Aorta (tissue), 5 donors: ENCODE results near the gene NUB1. TPM values are rescaled to one million over a fixed set of nuclear protein-coding genes. Genes with fewer than 3 reads are reported as not detected.
A peak's percentile ranks its signal among the peaks of the same experiment; 100 is the strongest.

ENCODE experiments used
- ATAC-seq: fragments of 200-7000 bp; cut with Tn5 transposase; one replicate; pipeline ENCODE4 v1.9.1; 2022; ENCODE audit warnings: moderate library complexity; ENCODE audit not compliant: low FRiP score
- DNase-seq, 2 donors: peaks; one replicate each; pipeline ENCODE4 v3.0.0-alpha.2; 2020
- H3K27ac ChIP-seq, 2 donors: one replicate each; pipeline ENCODE4 v1.5.1; 2013; ENCODE audit warnings: low read length in 2 of 2, mild to moderate bottlenecking in 2 of 2, moderate library complexity in 2 of 2, control low read depth in 1 of 2, inconsistent platforms in 1 of 2, low read depth in 1 of 2
- H3K27me3 ChIP-seq, 2 donors: one replicate each; pipeline ENCODE4 v1.6.1; 2013; ENCODE audit warnings: control low read depth in 1 of 2, low read length in 1 of 2, mild to moderate bottlenecking in 1 of 2, moderate library complexity in 1 of 2; ENCODE audit not compliant: insufficient read depth in 2 of 2, control insufficient read depth in 1 of 2
- H3K36me3 ChIP-seq, 2 donors: one replicate each; pipeline ENCODE4 v1.6.1; 2013; ENCODE audit warnings: control low read depth in 1 of 2, low read length in 1 of 2, mild to moderate bottlenecking in 1 of 2; ENCODE audit not compliant: insufficient read depth in 2 of 2, control insufficient read depth in 1 of 2
- H3K4me1 ChIP-seq, 2 donors: one replicate each; pipeline ENCODE4 v1.6.1; 2013; ENCODE audit warnings: low read length in 2 of 2, control low read depth in 1 of 2, mild to moderate bottlenecking in 1 of 2, moderate library complexity in 1 of 2; ENCODE audit not compliant: insufficient read depth in 2 of 2, control insufficient read depth in 1 of 2
- H3K4me3 ChIP-seq, 2 donors: one replicate each; pipeline ENCODE4 v1.5.1; 2013; ENCODE audit warnings: low read length in 2 of 2, control low read depth in 1 of 2, mild to moderate bottlenecking in 1 of 2
- H3K9me3 ChIP-seq: one replicate; pipeline ENCODE4 v1.6.1; 2013; ENCODE audit warnings: mild to moderate bottlenecking, low read length; ENCODE audit not compliant: control insufficient read depth
- WGBS, 2 donors: extraction: QIAGEN DNeasy Blood & Tissue Kit; methylation state at CpG; one replicate each; pipeline ENCODE4 v1.1.7; 2013; 5-methylcytosine and 5-hydroxymethylcytosine counted together
- intact Hi-C, 2 donors: fragments of 100-400 bp; cut with DNase I; formaldehyde crosslinking; loops; one replicate each; pipeline versions ENCODE4 v1.14.2 to v1.15.0; 2022
- long read RNA-seq, 2 donors: library from polyadenylated mRNA; unstranded; transcript quantifications; one replicate each; pipeline ENCODE4 v2.0.0, GENCODE V29; 2020 to 2021
- polyA plus RNA-seq, 2 donors: library from polyadenylated mRNA; stranded (reverse); fragments of 200-250 nt; gene quantifications; one replicate each; pipeline ENCODE4 v1.2.3, GENCODE V29; 2013
- total RNA-seq, 2 donors: library from RNA; stranded (reverse); fragmentation: NEBNext Ultra II Directional; extraction: Animal tissue kit (Norgen Biotek cat#: 25700); gene quantifications; one replicate each; pipeline ENCODE4 v1.2.1, GENCODE V29; 2021
- donor health status: healthy with polysubstance abuse.
- donor health status: Bipolar disorder and iron deficiency.
- donor health status: DM: no; HTN: no; CAD: no.
- donor health status: DM: no; HTN: no; CAD: no.
- donor health status: DM: yes; HTN: yes; CAD: no.

Gene NUB1
- total RNA-seq (10 to 100 TPM; 47.4 to 56.6 TPM), polyA plus RNA-seq (10 to 100 TPM; 34.6 to 36.3 TPM)
- long read RNA-seq, donor 1, transcript NUB1-203 (9 exons, 1,703 nt) = major isoform, 23 of 68 reads
- long read RNA-seq, donor 1, transcript NUB1-201 (15 exons, 3,180 nt) = minor isoform, 8 of 68 reads
- long read RNA-seq, donor 1, partial matches to known transcripts = 20 of 68 reads
- long read RNA-seq, donor 1, other reads (novel, unspliced or antisense) = 16 of 68 reads
- long read RNA-seq, donor 2, partial matches to known transcripts = 1 of 15 reads
- long read RNA-seq, donor 2, other reads (novel, unspliced or antisense) = 9 of 15 reads

- intact Hi-C loops = no loop called here
- no peaks in the 10 kb centered on the region for H3K36me3 ChIP-seq
- 2 to 3% methylated on average over 52 to 72 of the region's 72 CpGs for WGBS, 2 donors
- peak within 1 kb of the TSS; percentile 69 to 95 for H3K4me3 ChIP-seq
- H3K27ac ChIP-seq = peak within 1 kb of the TSS in 1 of 2 donors; percentile 49
- peak; percentile 94 to 98 for DNase-seq
- H3K4me1 ChIP-seq = peaks cover 0 to 4% of the 10 kb centered on the region in 2 donors
- no peaks in the 10 kb centered on the region for H3K27me3 ChIP-seq
- ATAC-seq = peak; percentile 99
- H3K9me3 ChIP-seq = no peaks in the 10 kb centered on the region
Measured at GRCh38 chr7:151341357-151342101, at the start of gene NUB1. Gene NUB1 (plus strand): TSS chr7:151341812. CDS start chr7:151345350, 3,538 bp downstream.

DNA sequence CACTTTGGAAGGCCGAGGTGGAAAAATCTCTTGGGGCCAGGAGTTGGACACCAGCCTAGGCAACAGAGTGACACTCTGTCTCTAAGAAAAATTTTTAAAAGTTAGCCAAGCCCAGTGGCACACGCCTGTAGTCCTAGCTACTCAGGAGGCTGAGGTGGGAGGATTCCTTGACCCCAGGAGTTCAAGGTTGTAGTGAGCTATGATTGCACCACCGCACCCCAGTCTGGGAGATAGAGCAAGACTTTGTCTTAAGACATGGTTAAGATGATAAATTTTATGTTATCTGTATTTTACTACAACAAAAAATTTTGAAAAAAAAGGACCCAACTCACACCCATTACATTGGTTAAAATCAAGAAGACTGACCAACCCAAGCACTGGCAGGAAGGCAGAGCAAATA lies 48.8 kb upstream of the NUB1 start:
- Histone ChIP-seq H3K36me3 (no peaks in the 10 kb centered on the region), H3K4me3 (no peak overlapping the region), H3K9me3 (peaks cover 1% of the 10 kb centered on the region), H3K4me1 (no peaks in the 10 kb centered on the region), H3K27ac (no peak overlapping the region), H3K27me3 (no peaks in the 10 kb centered on the region)
- no peak for DNase-seq
- intact Hi-C loops = no loop called here
- 37% methylated on average over 3 of the region's 3 CpGs for whole genome bisulfite sequencing, 2 donors
- no peak for ATAC-seq

- intact Hi-C loops = no loop called here
- WGBS, 2 donors = 52 to 54% methylated on average over 3 of the region's 3 CpGs
- peaks cover 1% of the 10 kb centered on the region for H3K9me3 ChIP-seq
- H3K4me1 ChIP-seq = no peaks in the 10 kb centered on the region
- H3K27me3 ChIP-seq = no peaks in the 10 kb centered on the region
- H3K4me3 ChIP-seq = no peak overlapping the region
- DNase-seq (no peak), ATAC-seq (no peak)
- no peaks in the 10 kb centered on the region for H3K36me3 ChIP-seq
- H3K27ac ChIP-seq = no peak overlapping the region
Measured at GRCh38 chr7:151296202-151296992, 45.2 kb upstream of the NUB1 start.

DNA sequence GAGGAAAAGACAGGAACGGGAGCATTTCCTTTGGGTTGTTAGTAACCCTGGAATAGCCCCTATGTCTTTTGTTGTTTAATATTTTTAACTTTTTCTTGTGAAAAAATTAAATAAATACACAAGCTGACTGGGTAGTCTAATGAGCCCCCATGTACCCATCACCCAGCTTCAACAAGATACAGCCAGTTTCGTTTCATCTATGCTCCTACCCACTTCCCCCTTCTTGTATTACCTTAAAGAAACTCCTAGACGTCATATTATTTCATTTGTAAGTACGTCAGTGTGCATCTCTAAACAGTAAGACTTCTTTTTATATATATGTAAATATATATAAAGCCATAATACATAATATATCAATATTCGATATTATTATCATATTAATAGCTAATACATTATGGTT lies 42.8 kb upstream of the NUB1 start:
- DNase-seq (no peak), ATAC-seq (no peak)
- no peak overlapping the region for H3K27ac ChIP-seq
- 63 to 64% methylated on average over 5 of the region's 5 CpGs for WGBS, 2 donors
- intact Hi-C loops = loop anchor here in 1 of 2 donors (2.0 kb wide), 1 partner anchor 46 kb away; no protein-coding TSS in a partner anchor
- no peaks in the 10 kb centered on the region for H3K4me1 ChIP-seq
- no peak overlapping the region for H3K4me3 ChIP-seq
- H3K9me3 ChIP-seq = peaks cover 1% of the 10 kb centered on the region
- no peaks in the 10 kb centered on the region for H3K27me3 ChIP-seq
- no peaks in the 10 kb centered on the region for H3K36me3 ChIP-seq

DNA sequence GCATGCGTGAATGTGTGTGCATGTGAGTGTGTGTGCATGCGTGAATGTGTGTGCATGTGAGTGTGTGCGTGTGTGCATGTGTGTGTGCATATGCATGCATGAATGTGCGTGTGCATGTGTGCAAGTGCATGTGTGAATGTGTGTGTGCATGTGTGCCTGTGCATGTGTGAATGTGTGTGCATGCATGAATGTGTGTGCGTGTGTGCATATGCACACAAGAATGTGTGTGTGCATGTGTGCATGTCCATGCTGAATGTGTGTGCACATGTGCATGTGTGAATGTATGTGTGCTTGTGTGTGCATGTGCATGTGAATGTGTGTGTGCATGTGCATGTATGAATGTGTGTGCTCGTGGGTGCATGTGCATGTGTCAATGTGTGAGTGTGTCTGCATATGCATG lies 42.1 kb upstream of the NUB1 start:
- H3K36me3 ChIP-seq = no peaks in the 10 kb centered on the region
- no peaks in the 10 kb centered on the region for H3K27me3 ChIP-seq
- no peak overlapping the region for H3K27ac ChIP-seq
- H3K4me3 ChIP-seq = no peak overlapping the region
- DNase-seq (no peak), ATAC-seq (no peak)
- intact Hi-C loops = loop anchor here in 1 of 2 donors (2.0 kb wide), 1 partner anchor 47 kb away; no protein-coding TSS in a partner anchor
- 92 to 94% methylated on average over 6 of the region's 6 CpGs for WGBS, 2 donors
- no peaks in the 10 kb centered on the region for H3K4me1 ChIP-seq
- H3K9me3 ChIP-seq = no peaks in the 10 kb centered on the region

DNA sequence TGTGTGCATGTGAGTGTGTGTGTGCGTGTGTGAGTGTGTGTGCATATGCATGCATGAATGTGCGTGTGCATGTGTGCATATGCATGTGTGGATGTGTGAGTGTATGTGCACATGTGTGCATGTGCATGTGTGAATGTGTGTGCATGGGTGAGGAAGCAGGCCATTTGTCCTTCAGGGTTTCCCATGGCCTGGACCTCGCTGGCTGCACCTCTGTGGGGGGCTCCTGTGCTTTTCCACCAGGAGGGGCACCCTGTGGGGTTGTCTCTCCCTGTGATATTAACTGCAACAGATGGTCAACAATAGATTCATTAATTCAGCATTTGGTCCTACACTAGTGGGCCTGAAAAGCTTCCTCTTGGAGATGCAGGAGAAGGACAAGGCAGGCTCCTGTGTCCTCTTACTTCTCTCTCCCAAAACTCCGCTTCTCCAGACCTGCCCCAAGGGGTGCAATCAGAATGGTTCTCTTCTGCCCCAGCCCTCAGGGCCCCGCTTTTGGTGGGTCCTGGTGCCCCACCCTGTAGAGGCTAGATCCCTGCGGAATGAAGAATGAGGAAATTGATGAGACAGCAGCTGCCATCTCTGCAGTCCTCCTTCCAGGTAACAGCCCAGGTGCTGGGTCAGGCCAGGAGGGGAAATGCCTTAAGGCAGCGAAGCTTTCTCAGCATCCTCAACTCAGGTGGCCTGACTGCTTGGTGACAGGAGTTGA lies 41.5 kb upstream of the NUB1 start:
- DNase-seq (no peak), ATAC-seq (no peak)
- Histone ChIP-seq H3K4me3 (no peak overlapping the region), H3K36me3 (no peaks in the 10 kb centered on the region), H3K9me3 (no peaks in the 10 kb centered on the region), H3K27me3 (no peaks in the 10 kb centered on the region), H3K4me1 (no peaks in the 10 kb centered on the region), H3K27ac (no peak overlapping the region)
- intact Hi-C loops = loop anchor here (2.0 to 5.0 kb wide), 2 partner anchors 47 to 178 kb away; no protein-coding TSS in a partner anchor
- 94 to 96% methylated on average over 7 of the region's 7 CpGs for WGBS, 2 donors

GRCh38 chr7:151301471-151302462 lies 39.8 kb upstream of the NUB1 start:
- Histone ChIP-seq H3K27me3 (no peaks in the 10 kb centered on the region), H3K4me1 (no peaks in the 10 kb centered on the region), H3K9me3 (no peaks in the 10 kb centered on the region), H3K4me3 (no peak overlapping the region), H3K27ac (no peak overlapping the region), H3K36me3 (no peaks in the 10 kb centered on the region)
- no peak for DNase-seq
- intact Hi-C loops = loop anchor here (2.0 to 5.0 kb wide), 3 partner anchors 57 to 179 kb away; no protein-coding TSS in a partner anchor
- 88 to 90% methylated on average over 20 of the region's 20 CpGs for WGBS, 2 donors
- ATAC-seq = no peak
